Regular cardiac myocyte (primary cell): ENCODE measurements around the gene TUBB4A. TPM values are rescaled to one million over a fixed set of nuclear protein-coding genes. Genes with fewer than 3 reads are reported as not detected.

Experiments
- total RNA-seq: library from RNA; depleted of rRNA; stranded (reverse); fragments of >200 nt; gene quantifications from 2 replicates; pipeline ENCODE4 v1.2.3, GENCODE V29; 2014

TUBB4A gene
- total RNA-seq: 1.1 TPM in 1 of 2 replicates, not detected in the other

GRCh38 chr19:6501740-6502648, at the start of gene TUBB4A:
Gene TUBB4A (minus strand): TSS chr19:6502309. CDS start chr19:6502212, 97 bp downstream.

GRCh38 chr19:6530386-6531162, 28.5 kb upstream of the TUBB4A start, which contains the start of gene TNFSF9:
Gene TNFSF9 (plus strand): TSS chr19:6531026. CDS start chr19:6531037, 11 bp downstream.

GRCh38 chr19:6481541-6482342, 20.4 kb downstream of the TUBB4A start, which contains the start of gene DENND1C:
Gene DENND1C (minus strand): TSS chr19:6481787. CDS start chr19:6481695, 92 bp downstream.

GRCh38 chr19:6464070-6464873, 37.8 kb downstream of the TUBB4A start, which contains the start of gene CRB3:
Gene CRB3 (plus strand): TSS chr19:6464271. CDS start chr19:6464702, 431 bp downstream.

GRCh38 chr19:6459262-6460098, 42.6 kb downstream of the TUBB4A start, which contains the start of gene SLC25A23:
Gene SLC25A23 (minus strand): TSS chr19:6459792. CDS start chr19:6459628, 164 bp downstream.

Other genes starting within 250 kb of the TUBB4A start
- 3.9 and 6.1 TPM in 2 replicates for gene MLLT1, start 222.3 kb downstream of the TUBB4A start, total RNA-seq
- gene ACER1, start 168.7 kb downstream of the TUBB4A start, total RNA-seq: not detected in 2 replicates
- gene CLPP, start 140.8 kb downstream of the TUBB4A start, total RNA-seq: 38.1 and 76.7 TPM in 2 replicates
- 47.7 and 58.6 TPM in 2 replicates for gene ALKBH7, start 129.5 kb downstream of the TUBB4A start, total RNA-seq
- gene PSPN, start 126.4 kb downstream of the TUBB4A start, total RNA-seq: 0.96 and 1.1 TPM in 2 replicates
- 38.3 and 63.6 TPM in 2 replicates for gene GTF2F1, start 109.1 kb downstream of the TUBB4A start, total RNA-seq
- gene KHSRP, start 77.5 kb downstream of the TUBB4A start, total RNA-seq: 54.7 and 131 TPM in 2 replicates
- gene SLC25A41, start 68.5 kb downstream of the TUBB4A start, total RNA-seq: not detected in 2 replicates
- 13.4 and 34.4 TPM in 2 replicates for gene SLC25A23, start 42.5 kb downstream of the TUBB4A start, total RNA-seq
- 0.28 TPM in 1 of 2 replicates, not detected in the other for gene CRB3, start 38.0 kb downstream of the TUBB4A start, total RNA-seq
- gene DENND1C, start 20.5 kb downstream of the TUBB4A start, total RNA-seq: not detected in 2 replicates
- gene TNFSF9, start 28.7 kb upstream of the TUBB4A start, total RNA-seq: 0.19 and 1.1 TPM in 2 replicates
- gene CD70, start 88.8 kb upstream of the TUBB4A start, total RNA-seq: not detected in 2 replicates
- under 0.01 and 0.56 TPM in 2 replicates for gene TNFSF14, start 167.9 kb upstream of the TUBB4A start, total RNA-seq
- 16.5 and 105 TPM in 2 replicates for gene C3, start 218.3 kb upstream of the TUBB4A start, total RNA-seq
- 30.7 and 56.4 TPM in 2 replicates for gene GPR108, start 235.3 kb upstream of the TUBB4A start, total RNA-seq
- 38.1 and 46.0 TPM in 2 replicates for gene TRIP10, start 237.4 kb upstream of the TUBB4A start, total RNA-seq